Stimulated activated CD8-positive, alpha-beta memory T cell treated with anti-CD3 and anti-CD28 coated beads, Interleukin-4, amount 100 ng/mL, for 48 hours (primary cell): ENCODE measurements around the gene ERRFI1.

Source experiments
- DNase-seq: peaks from one replicate; pipeline ENCODE4 v3.0.0-alpha.2; 2020

The ERRFI1 gene

DNA sequence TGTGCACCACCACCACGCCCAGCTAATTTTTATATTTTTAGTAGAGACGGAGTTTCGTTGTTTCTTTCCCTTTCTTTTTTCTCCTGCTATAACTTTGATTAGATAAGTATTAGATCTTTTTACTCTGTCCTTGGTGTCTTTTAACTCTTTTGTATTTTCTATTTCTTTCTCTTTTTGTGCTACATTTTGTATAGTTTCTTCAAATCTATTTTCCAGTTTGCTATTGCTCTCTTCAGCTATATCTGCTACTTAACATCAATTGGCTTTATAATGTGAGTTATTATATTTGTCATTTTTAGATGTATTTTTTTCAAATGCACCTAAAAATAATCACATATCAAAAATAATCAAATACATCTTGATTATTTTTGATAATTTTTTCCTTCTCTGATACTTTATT is 16.0 kb upstream of the ERRFI1 start:
- DNase-seq = no peak

DNA sequence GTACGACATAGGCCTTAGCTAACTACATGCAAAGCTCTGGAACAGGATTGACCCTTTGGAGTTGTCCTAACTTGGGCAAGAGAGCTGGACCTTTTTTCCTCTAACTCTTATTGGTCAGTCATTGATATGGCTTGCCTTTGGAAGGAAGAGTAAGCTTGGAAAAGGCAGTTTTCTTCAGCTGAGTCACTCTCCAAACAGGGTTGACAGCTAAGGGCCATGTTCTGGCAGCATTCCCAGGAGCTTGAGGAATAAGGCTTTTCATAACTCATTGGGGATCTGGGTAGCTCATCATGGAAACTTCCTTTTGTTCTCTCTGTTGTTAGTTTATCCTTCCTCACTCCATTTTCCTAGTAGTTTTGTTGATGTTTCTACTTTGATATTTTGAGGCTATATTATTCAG is 14.5 kb upstream of the ERRFI1 start:
- DNase-seq = no peak

DNA sequence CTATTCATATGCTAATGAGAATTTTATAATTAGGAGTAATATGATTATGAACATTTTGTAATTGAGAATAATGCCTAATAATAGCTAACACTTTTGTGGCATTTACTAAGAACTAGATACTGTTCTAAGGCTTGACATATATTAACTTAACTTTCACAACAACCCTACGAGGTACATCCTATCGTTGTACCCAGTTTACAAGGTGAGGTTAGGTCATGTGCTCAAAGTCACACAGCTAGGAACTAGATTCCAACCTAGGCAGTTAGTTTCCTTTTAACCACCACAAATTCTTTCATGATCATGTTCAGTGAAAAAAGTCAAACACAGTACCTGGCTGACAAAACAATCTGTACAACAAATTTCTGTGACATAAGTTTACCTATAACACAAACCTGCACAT is 13.0 kb upstream of the ERRFI1 start:
- DNase-seq = no peak

DNA sequence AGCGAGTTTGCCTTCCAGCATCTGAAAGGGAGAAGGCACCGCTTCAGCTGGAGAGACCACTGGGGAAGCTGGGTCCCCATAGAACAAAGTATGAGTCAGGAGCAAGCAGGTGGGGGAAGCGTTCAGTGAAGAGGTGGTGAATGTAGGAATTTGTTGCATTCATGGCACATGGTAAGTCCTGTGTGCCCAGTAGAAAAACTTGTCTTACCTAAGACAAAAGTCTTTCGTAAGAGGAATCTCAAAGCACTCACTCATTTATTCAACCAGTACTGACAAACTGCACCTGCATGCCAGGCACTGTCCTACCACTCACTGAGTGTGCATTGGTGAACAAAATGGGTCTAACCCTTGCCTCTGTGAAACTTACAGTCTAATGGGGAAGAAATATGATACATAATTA is 9.2 kb upstream of the ERRFI1 start:
- no peak for DNase-seq

GRCh38 chr1:8033322-8033721 is 7.2 kb upstream of the ERRFI1 start:
- DNase-seq = no peak

GRCh38 chr1:8032366-8032910 is 6.3 kb upstream of the ERRFI1 start:
- DNase-seq = no peak

DNA sequence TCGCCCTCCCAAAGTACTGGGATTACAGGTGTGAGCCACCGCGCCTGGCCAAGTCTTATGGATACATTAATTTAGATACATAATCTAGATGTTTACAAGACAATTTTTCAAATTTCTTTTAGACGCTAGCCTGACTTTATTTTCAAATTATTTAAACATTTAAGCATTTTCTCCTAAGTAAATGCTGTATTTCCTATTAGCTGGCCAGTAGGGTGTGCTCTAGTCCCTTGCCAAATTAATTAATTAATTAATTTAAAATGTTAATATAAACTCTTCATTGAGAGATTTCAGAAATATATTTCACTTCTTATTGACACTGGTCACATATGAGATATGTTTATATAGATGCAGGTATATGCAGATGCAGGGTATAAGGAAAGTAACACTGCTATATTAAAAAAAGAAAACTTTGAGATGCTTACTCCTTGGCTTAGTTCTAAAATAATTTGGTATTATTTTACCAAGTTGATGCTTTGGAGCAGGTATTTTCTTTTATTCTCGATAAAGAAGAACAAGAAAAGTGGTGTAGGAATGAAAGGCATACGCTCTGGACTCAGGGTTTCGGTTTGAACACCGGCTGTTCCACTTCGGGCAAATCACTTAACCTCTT is 5.2 kb upstream of the ERRFI1 start:
- DNase-seq = no peak

DNA sequence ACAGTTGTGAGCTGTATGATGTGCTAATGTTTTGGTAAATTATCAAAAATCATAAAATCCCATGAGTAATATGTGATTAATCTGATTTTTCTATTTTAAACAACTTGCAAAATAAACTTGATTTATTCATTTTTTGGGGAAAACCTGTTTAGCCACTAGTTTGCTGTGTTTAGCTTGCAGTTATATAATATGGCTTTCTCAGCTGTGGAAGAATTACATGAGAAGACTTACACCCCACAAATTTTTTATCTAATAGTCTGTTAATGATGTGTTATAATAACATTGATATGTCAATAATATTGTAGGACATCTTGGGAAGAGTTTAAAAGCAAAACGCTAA is 2.4 kb upstream of the ERRFI1 start:
- no peak for DNase-seq

DNA sequence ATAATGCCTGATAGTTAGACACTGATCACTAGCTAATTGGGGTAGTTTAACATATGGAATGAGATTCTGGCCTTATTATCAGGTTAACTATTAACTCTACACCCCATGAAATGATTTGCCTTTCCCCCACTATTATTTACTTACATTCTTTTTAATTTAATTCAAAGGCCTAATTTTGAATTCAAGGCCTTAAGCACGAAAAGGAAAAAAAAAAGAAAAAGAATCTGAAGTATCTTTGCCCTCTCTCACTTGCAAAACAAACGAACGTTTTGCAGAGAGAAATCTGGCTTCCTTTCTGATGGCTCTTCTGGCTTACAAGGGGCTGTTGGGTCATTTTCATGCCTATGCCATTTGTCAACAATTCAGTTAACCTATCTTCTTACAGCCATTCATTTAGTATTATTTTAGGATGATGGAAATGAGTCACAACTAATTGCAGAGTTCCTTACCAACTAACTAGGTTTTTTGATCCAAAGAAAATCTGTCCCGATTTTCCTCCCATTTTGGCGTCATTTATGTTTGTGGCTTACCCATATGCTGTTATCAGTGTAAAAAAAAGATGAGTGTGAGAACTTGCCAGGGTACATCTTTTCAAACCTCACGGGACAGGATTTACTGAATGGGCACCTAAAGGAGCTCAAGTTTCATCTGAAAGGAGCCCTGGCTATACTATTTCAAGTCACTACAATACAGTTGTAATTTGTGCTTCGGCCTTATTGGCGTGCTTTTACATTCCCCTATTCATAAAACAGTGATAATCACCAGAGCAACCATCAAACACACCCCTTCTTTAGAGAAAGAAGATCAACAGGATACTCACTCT is 1.9 kb upstream of the ERRFI1 start:
- DNase-seq = no peak

DNA sequence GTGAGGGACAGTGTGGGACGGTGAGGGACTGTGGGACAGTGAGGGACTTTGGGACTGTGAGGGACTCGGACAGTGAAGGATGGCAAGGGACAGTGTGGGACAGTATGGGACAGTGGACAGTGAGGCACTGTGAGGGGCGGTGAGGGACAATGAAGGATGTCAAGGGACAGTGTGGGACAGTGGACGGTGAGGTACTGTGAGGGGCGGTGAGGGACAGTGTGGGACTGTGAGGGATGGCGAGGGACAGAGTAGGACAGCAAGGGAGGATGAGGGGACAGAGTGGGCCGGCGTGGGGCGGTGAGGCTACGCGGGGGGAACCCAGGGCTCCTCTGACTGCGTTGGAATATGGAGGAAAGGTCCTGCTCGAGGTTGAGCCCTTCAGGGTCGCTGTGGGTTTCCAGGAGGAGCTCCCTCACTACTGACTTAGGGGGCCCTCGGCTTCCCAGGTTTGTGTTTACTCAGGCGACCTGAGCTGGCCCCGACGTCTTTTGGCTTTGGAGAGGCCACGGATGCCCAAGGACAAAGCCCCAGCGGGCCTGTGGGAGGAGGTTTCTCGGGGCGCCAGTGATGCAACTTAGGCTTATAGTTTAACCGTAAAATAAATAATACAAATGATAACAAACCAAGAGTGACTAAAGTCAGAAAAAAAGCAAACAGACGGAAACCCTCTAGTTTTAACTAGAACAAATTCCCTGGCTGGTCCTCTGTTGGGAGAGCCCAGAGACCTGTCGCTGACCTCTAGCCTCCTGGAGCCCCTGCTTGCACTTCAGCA is 1.1 kb upstream of the ERRFI1 start:
- DNase-seq = no peak

DNA sequence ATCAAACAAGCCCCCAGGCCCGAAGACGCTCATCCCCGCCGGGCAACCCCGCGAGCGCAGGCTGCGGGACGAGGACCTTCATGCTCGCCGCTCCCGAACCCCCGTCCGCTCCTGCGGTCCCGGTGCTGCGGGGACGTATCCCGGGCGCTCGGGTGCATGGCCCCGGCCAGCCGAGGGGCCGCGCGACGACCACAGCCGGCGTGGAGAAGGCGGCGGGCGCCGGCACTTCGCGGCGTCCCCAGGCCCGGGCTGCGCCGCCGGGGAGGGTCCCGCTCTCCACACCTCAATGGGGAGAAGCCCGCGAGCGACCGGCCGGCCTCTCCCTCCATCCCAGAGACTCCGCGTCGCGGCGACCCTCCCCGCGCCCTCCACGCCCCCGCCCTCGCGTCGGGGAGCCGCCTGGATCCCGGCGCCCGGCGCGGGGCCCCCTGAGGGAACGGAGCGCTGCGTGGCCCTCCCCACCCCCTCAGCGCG is 401 bp downstream of the ERRFI1 start:
- no peak for DNase-seq

GRCh38 chr1:8025061-8025670 is 943 bp downstream of the ERRFI1 start:
- no peak for DNase-seq

- DNase-seq = no peak
Observed at GRCh38 chr1:8024329-8024728, 1.8 kb downstream of the ERRFI1 start.

DNA sequence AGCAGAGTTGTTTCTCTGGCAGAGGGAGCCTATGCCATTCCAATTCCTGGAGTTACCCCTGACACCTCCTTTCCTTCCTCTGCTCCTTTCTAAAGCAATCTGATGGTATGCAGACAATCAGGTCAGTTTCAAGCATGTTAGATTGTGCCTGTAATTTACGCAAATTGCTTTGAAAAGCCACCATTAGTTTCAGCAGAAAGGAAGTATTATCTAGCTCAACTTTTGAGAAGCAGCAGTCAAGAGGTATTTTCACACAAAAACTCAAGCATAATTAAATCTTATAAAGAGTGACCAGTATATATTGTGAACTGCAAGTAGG is 2.2 kb downstream of the ERRFI1 start:
- DNase-seq = no peak

GRCh38 chr1:8023287-8023994 is 2.7 kb downstream of the ERRFI1 start:
- DNase-seq = no peak

DNA sequence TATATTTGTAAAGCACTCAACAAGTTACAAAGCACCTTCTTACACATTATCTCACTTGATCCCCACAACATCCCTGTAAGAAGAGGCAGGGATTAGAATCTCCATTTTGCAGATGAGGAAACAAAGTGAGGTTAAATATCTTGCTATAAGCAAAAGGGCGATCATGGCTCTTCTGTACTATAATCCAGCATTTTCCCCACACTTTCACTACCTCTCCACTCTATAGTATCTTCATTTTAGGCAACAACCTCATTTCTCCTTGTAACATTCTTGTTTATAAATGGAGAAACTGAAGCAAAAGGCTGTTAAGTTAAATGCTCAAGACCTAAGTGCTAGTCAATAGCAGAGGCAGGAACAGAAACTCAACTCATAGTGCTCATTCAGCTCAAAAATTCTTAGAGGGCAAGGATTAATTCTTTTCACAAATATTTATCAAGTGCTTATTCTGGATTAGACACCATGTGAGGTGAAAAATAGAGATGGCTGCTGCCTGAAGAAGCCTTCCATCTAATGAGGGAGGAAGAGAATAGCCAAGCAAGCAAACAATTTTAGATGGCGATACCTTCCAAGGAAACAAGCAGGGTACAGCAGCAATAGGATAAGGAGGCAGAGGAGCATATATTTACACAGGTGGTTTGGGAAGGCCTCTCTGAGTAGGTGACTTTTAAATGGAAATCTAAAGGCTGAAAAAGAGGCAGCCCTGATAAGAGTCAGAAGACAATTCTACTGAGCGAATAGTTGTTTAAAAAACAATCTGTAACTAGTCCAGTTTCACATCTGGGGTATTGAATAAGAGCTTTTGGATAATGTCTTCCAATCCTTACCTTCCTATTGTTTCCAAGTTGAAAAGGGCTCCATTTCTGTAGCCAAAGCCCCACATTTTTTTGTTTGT is 3.5 kb downstream of the ERRFI1 start:
- no peak for DNase-seq

DNA sequence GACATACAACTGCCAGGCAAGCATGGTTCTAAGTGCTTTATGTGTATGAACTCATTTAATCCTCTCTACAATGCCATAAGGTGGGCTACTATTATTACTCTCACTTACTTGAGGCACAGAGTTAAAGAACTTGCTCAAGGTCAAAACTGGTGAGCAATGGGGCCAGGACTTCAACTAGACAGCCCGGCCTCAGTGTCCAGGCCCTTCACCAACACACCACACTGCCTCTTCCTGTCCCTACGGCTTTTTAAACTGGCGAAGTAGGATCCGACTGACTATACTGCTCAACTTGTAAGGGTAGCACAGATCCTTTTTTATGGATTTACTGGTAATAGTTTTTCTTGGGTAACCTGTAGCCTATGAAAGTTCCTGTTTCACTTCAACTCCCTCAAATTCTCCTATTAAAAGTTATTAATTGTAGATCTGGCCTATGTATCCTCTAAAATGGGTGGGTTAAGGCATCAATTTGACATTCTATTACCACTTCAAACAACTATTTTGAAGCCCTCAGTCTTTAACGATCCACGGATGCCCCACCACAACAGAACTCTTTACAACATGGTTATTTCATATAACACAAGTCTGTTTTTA is 4.3 kb downstream of the ERRFI1 start:
- DNase-seq = no peak

GRCh38 chr1:8020032-8020431 is 6.1 kb downstream of the ERRFI1 start:
- DNase-seq = no peak

GRCh38 chr1:8019229-8019620 is 6.9 kb downstream of the ERRFI1 start:
- no peak for DNase-seq

DNA sequence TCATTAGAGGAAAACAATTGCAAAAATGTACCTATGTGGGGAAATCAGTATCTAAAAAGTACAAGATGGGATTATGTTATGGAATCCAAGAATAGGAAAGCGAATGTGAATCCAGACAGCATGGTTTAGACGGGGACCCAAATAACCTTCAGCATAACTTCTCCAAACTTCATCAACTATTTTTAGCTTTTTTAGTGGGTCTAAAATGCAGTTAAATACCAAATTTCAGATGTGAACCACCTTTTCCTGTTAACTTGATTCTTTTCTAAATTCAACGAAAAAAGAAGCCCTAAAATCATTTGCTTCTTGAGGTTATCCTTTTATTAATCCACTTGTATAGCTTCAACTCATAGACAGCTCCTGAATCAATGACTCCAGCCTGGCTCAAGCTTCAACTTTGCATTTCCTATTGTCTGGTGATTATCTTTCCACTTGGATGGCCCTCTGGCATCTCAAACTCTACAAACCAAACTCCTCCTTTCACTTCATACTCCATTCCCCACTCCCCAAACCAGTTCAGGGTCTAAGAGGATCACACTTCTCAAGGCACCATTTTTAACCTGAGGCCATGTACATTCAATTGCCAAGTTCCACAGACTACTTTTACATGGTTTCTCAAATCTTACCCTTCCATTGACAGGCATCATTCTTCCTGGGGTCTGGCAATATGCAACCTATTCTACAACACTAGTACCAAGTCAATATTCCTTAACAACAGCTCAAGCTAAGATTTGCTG is 7.4 kb downstream of the ERRFI1 start:
- no peak for DNase-seq
